Keratinocyte (primary cell): ENCODE results near the gene FHIT. TPM values are rescaled to one million over a fixed set of nuclear protein-coding genes. Genes with fewer than 3 reads are reported as not detected.

ENCODE experiments used
- DNase-seq: peaks from one replicate; pipeline ENCODE4 v3.0.0-alpha.2; 2011; ENCODE audit warnings: low read depth, missing footprints, low spot score
- FAIRE-seq: peaks from 2 replicates; lab custom pipeline; 2011; peaks lifted over from hg19 to GRCh38; lab: Jason Lieb, UNC
- H2AFZ ChIP-seq: 2 replicates; pipeline ENCODE4 v1.6.0; 2012; ENCODE audit warnings: low read length, control low read depth, inconsistent platforms; ENCODE audit not compliant: control insufficient read depth
- H3K27ac ChIP-seq: 2 replicates; pipeline ENCODE4 v1.5.1; 2011; ENCODE audit warnings: low read length; ENCODE audit not compliant: control insufficient read depth, insufficient read depth
- H3K27me3 ChIP-seq: 3 replicates; pipeline ENCODE4 v1.6.0; 2011; ENCODE audit warnings: low read length; ENCODE audit not compliant: control insufficient read depth, insufficient read depth; ENCODE audit errors: extremely low read depth
- H3K36me3 ChIP-seq, 2 experiments: 2 replicates in 1 of 2; 3 replicates in 1 of 2; pipeline ENCODE4 v1.5.1; 2011; ENCODE audit warnings: low read length in 2 of 2, mild to moderate bottlenecking in 1 of 2; ENCODE audit not compliant: control insufficient read depth in 2 of 2, insufficient read depth in 2 of 2; ENCODE audit errors: extremely low read depth in 1 of 2
- H3K4me1 ChIP-seq: 3 replicates; pipeline ENCODE4 v1.5.1; 2011; ENCODE audit warnings: low read length; ENCODE audit not compliant: control insufficient read depth, insufficient read depth; ENCODE audit errors: extremely low read depth
- H3K4me2 ChIP-seq: 3 replicates; pipeline ENCODE4 v1.6.0; 2011; ENCODE audit warnings: low read depth, low read length; ENCODE audit not compliant: control insufficient read depth, insufficient read depth; ENCODE audit errors: extremely low read depth
- H3K4me3 ChIP-seq, 3 experiments: fragments of 200-600 bp in 1 of 3; sonication (generic) in 1 of 3; 2 replicates in 2 of 3; 3 replicates in 1 of 3; pipeline ENCODE4 v1.5.1; 2011 to 2016; ENCODE audit warnings: low read length in 3 of 3, mild to moderate bottlenecking in 3 of 3, control low read depth in 2 of 3, inconsistent platforms in 1 of 3, low read depth in 1 of 3, mixed read lengths in 1 of 3, mixed run types in 1 of 3, moderate library complexity in 1 of 3; ENCODE audit not compliant: control insufficient read depth in 2 of 3, insufficient read depth in 2 of 3; ENCODE audit errors: extremely low read depth in 1 of 3
- H3K79me2 ChIP-seq: 2 replicates; pipeline ENCODE4 v1.6.0; 2012; ENCODE audit warnings: low read length; ENCODE audit not compliant: control insufficient read depth, insufficient read depth
- H3K9ac ChIP-seq: 3 replicates; pipeline ENCODE4 v1.6.0; 2011; ENCODE audit warnings: low read length; ENCODE audit not compliant: control insufficient read depth, insufficient read depth; ENCODE audit errors: extremely low read depth
- H3K9me1 ChIP-seq: 3 replicates; pipeline ENCODE4 v1.6.0; 2011; ENCODE audit warnings: low read length; ENCODE audit not compliant: control insufficient read depth, insufficient read depth; ENCODE audit errors: extremely low read depth
- H3K9me3 ChIP-seq: 2 replicates; pipeline ENCODE4 v1.5.1; 2012; ENCODE audit warnings: low read depth, low read length; ENCODE audit not compliant: control insufficient read depth
- H4K20me1 ChIP-seq: 3 replicates; pipeline ENCODE4 v1.6.0; 2011; ENCODE audit warnings: low read length; ENCODE audit not compliant: control insufficient read depth, insufficient read depth; ENCODE audit errors: extremely low read depth
- EZH2 ChIP-seq: IDR thresholded peaks from one replicate; pipeline ENCODE4 v1.6.1; 2012; ENCODE audit warnings: inconsistent platforms, mild to moderate bottlenecking, low read length, moderate library complexity
- dilution Hi-C: fragments of 300-500 bp; cut with MboI; formaldehyde crosslinking; loops from one replicate; pipeline ENCODE4 v1.7.0; 2020; ENCODE audit warnings: low sequenced_read_pairs; ENCODE audit not compliant: extremely low pct_ligation_motif_present
- polyA plus RNA-seq, 5 experiments: library from polyadenylated mRNA; depleted of rRNA in 3 of 5; stranded (reverse) in 3 of 5; stranded (forward) in 1 of 5; unstranded in 1 of 5; fragments of >200 nt; gene quantifications; 1 replicate in 1 of 5; 2 replicates in 3 of 5; 3 replicates in 1 of 5; pipeline versions ENCODE4 v1.2.1 to v1.2.3, GENCODE V29; 2011 to 2012; ENCODE audit warnings: missing spikeins in 2 of 5, low read depth in 1 of 5, low replicate concordance in 1 of 5
- TF ChIP-seq, protein P1 (sequence below), 3 experiments: IDR thresholded peaks in 1 of 3; conservative IDR thresholded peaks in 1 of 3; optimal IDR thresholded peaks in 1 of 3; 2 replicates in 2 of 3; 3 replicates in 1 of 3; pipeline versions ENCODE3 to v1.5.1; 2011; ENCODE audit warnings: low read length in 3 of 3, mild to moderate bottlenecking in 3 of 3, moderate library complexity in 2 of 3, control low read depth in 1 of 3, inconsistent platforms in 1 of 3; ENCODE audit not compliant: insufficient read depth in 2 of 3; ENCODE audit errors: extremely low read depth in 1 of 3

FHIT gene
- polyA plus RNA-seq, 1 donor (not counting 4 experiments of a cell fraction or from before 2014, with no cell fraction given) = 2.2 TPM

DNA sequence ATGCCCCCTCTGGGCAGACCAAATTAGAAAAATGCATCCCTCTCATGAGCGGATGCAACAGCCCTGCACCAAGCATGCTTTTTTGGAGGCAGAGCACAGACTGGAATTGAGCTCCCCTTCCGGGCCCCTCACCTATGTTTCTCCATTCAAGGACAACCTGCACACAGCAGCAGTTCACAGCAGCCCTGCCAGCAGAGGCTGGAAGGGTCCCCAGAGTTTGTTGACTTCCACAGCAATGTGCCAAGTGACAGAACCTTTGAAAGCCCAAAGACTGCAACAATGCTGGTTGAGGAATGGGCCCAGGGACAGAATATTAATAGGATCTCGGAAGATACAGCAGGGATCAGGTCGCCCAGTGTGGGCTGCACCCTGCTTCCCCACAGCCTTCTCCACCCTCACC is 650.4 kb downstream of the FHIT start:
- H3K36me3 ChIP-seq = no peaks in the 10 kb centered on the region
- no peak overlapping the region for H3K4me2 ChIP-seq
- H3K9me3 ChIP-seq = no peaks in the 10 kb centered on the region
- H3K9ac ChIP-seq = no peak overlapping the region
- no peaks in the 10 kb centered on the region for H3K4me1 ChIP-seq
- no peak overlapping the region for H3K4me3 ChIP-seq
- H2AFZ ChIP-seq = no peak overlapping the region
- H3K9me1 ChIP-seq = no peaks in the 10 kb centered on the region
- dilution Hi-C loops = no loop called here
- H3K27ac ChIP-seq = no peak overlapping the region
- no peak for FAIRE-seq
- no peaks in the 10 kb centered on the region for H4K20me1 ChIP-seq
- H3K79me2 ChIP-seq = no peaks in the 10 kb centered on the region
- H3K27me3 ChIP-seq = no peaks in the 10 kb centered on the region
- no peak for DNase-seq
- TF ChIP-seq, protein P1, sequence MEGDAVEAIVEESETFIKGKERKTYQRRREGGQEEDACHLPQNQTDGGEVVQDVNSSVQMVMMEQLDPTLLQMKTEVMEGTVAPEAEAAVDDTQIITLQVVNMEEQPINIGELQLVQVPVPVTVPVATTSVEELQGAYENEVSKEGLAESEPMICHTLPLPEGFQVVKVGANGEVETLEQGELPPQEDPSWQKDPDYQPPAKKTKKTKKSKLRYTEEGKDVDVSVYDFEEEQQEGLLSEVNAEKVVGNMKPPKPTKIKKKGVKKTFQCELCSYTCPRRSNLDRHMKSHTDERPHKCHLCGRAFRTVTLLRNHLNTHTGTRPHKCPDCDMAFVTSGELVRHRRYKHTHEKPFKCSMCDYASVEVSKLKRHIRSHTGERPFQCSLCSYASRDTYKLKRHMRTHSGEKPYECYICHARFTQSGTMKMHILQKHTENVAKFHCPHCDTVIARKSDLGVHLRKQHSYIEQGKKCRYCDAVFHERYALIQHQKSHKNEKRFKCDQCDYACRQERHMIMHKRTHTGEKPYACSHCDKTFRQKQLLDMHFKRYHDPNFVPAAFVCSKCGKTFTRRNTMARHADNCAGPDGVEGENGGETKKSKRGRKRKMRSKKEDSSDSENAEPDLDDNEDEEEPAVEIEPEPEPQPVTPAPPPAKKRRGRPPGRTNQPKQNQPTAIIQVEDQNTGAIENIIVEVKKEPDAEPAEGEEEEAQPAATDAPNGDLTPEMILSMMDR (optimal IDR thresholded peaks at IDR 0.05 in 1 of 3, IDR thresholded peaks at IDR 0.05 in 1 of 3, conservative IDR thresholded peaks at IDR 0.05 in 1 of 3; ENCODE audit: extremely low read depth in 1 of 3, insufficient read depth in 2 of 3, low read length in 3 of 3) = no peak
- no peak for TF ChIP-seq EZH2

DNA sequence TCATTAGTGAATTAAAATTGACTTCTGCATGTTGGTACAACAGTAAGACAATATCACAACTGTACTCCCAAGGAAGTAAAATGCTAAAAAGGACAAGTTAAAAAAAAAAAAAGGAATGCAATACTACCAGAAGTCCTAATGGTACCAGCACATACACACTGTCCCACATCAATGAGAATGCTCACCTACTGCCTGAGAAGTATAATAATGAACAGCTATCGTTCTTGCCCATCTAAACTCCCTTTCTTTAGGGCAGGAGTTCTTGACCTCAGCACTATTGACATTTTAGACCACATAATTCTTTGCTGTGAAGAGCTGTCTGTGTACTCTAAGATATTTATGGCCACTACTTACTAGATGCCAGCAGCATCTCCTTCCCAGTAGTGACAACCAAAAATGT is 651.7 kb downstream of the FHIT start:
- no peaks in the 10 kb centered on the region for H3K9me1 ChIP-seq
- DNase-seq (no peak), FAIRE-seq (no peak)
- H3K4me2 ChIP-seq = no peak overlapping the region
- H2AFZ ChIP-seq = no peak overlapping the region
- H3K79me2 ChIP-seq = no peaks in the 10 kb centered on the region
- H3K9me3 ChIP-seq = no peaks in the 10 kb centered on the region
- no peaks in the 10 kb centered on the region for H3K36me3 ChIP-seq
- H3K4me1 ChIP-seq = no peaks in the 10 kb centered on the region
- no peaks in the 10 kb centered on the region for H4K20me1 ChIP-seq
- no peaks in the 10 kb centered on the region for H3K27me3 ChIP-seq
- no peak overlapping the region for H3K9ac ChIP-seq
- dilution Hi-C loops = no loop called here
- H3K4me3 ChIP-seq = no peak overlapping the region
- no peak for TF ChIP-seq EZH2
- TF ChIP-seq, protein P1 (optimal IDR thresholded peaks at IDR 0.05 in 1 of 3, IDR thresholded peaks at IDR 0.05 in 1 of 3, conservative IDR thresholded peaks at IDR 0.05 in 1 of 3; ENCODE audit: extremely low read depth in 1 of 3, insufficient read depth in 2 of 3, low read length in 3 of 3) = no peak
- no peak overlapping the region for H3K27ac ChIP-seq
